Calu3 (cell line): ENCODE data around the gene PWWP2B. TPM values are rescaled to one million over a fixed set of nuclear protein-coding genes. Genes with fewer than 3 reads are reported as not detected.

ENCODE experiments used
- BruUV-seq: library from RNA; stranded (reverse); fragments of 400-500 nt; replicated peaks from 2 replicates; lab custom pipeline; 2021; lab: Mats Ljungman, UMichigan
- CTCF ChIA-PET: fragments of 300-600 bp; sonication (Branson Sonifier 250); formaldehyde crosslinking; loops from one replicate; lab custom pipeline; 2022; ENCODE audit warnings: antibody characterized with exemption; lab: Charles Lee
- DNase-seq: peaks from one replicate; pipeline ENCODE4 v3.0.0; 2022
- H3K27ac Mint-ChIP-seq: one replicate; pipeline ENCODE4 v1.8.0; 2022; ENCODE audit warnings: mixed read lengths; ENCODE audit not compliant: unreplicated experiment
- H3K27me3 Mint-ChIP-seq: one replicate; pipeline ENCODE4 v1.8.0; 2022; ENCODE audit warnings: mixed read lengths; ENCODE audit not compliant: unreplicated experiment
- H3K36me3 Mint-ChIP-seq: one replicate; pipeline ENCODE4 v1.8.0; 2022; ENCODE audit warnings: mild to moderate bottlenecking, moderate library complexity, mixed read lengths; ENCODE audit not compliant: insufficient read depth, unreplicated experiment
- H3K4me1 Mint-ChIP-seq: one replicate; pipeline ENCODE4 v1.8.0; 2022; ENCODE audit warnings: mild to moderate bottlenecking, low read depth, mixed read lengths; ENCODE audit not compliant: unreplicated experiment
- H3K4me3 Mint-ChIP-seq: one replicate; pipeline ENCODE4 v1.8.0; 2022; ENCODE audit warnings: mild to moderate bottlenecking, low read depth, moderate library complexity, mixed read lengths; ENCODE audit not compliant: unreplicated experiment
- H3K9me3 Mint-ChIP-seq: one replicate; pipeline ENCODE4 v1.8.0; 2022; ENCODE audit warnings: low read depth, mixed read lengths; ENCODE audit not compliant: unreplicated experiment
- CTCF ChIP-seq: fragments of 200-600 bp; IDR thresholded peaks from one replicate; pipeline ENCODE4 v1.8.0; 2022; ENCODE audit warnings: antibody characterized with exemption; ENCODE audit not compliant: unreplicated experiment
- intact Hi-C: fragments of 100-400 bp; cut with micrococcal nuclease; formaldehyde crosslinking; loops from one replicate; pipeline ENCODE4 v1.10.0; 2022; ENCODE audit not compliant: unreplicated experiment
- total RNA-seq: library from RNA; stranded (reverse); gene quantifications from 2 replicates; pipeline ENCODE4 v1.2.3, GENCODE V29; 2022

PWWP2B gene
- total RNA-seq, 1 experiment from 2014 or later: 12.9 TPM

- CTCF ChIA-PET: no interaction called here
- BruUV-seq: no TSS peak
- no peaks in the 10 kb centered on the region for H3K27me3 Mint-ChIP-seq
These were observed 2.7 kb upstream of the PWWP2B start for GRCh38 chr10:132394201-132394811.

GRCh38 chr10:132394936-132395703, 1.9 kb upstream of the PWWP2B start:
- Mint-ChIP-seq H3K27me3 (no peaks in the 10 kb centered on the region), H3K27ac (no peak overlapping the region), H3K9me3 (no peaks in the 10 kb centered on the region), H3K4me3 (no peak overlapping the region), H3K36me3 (peaks cover 10% of the 10 kb centered on the region), H3K4me1 (no peaks in the 10 kb centered on the region)
- no TSS peak for BruUV-seq
- intact Hi-C loops: no loop called here
- CTCF ChIA-PET: no interaction called here
- no peak for TF ChIP-seq CTCF
- DNase-seq: no peak

More at GRCh38 chr10:132394201-132394811, 2.7 kb upstream of the PWWP2B start:
- no peak for DNase-seq
- H3K4me1 Mint-ChIP-seq: no peaks in the 10 kb centered on the region
- no peak overlapping the region for H3K27ac Mint-ChIP-seq
- H3K4me3 Mint-ChIP-seq: no peak overlapping the region
- peaks cover 10% of the 10 kb centered on the region for H3K36me3 Mint-ChIP-seq
- no peak for TF ChIP-seq CTCF
- intact Hi-C loops: no loop called here
- H3K9me3 Mint-ChIP-seq: no peaks in the 10 kb centered on the region

- DNase-seq: no peak
- H3K4me1 Mint-ChIP-seq: no peaks in the 10 kb centered on the region
- CTCF ChIA-PET: no interaction called here
- no peaks in the 10 kb centered on the region for H3K27me3 Mint-ChIP-seq
- peaks cover 10% of the 10 kb centered on the region for H3K36me3 Mint-ChIP-seq
- no TSS peak for BruUV-seq
- no peak overlapping the region for H3K27ac Mint-ChIP-seq
- TF ChIP-seq CTCF: no peak
- no peaks in the 10 kb centered on the region for H3K9me3 Mint-ChIP-seq
- intact Hi-C loops: no loop called here
- H3K4me3 Mint-ChIP-seq: peak overlapping the region; percentile 12
These were observed 1.1 kb upstream of the PWWP2B start for GRCh38 chr10:132395704-132396493.

- peaks cover 10% of the 10 kb centered on the region for H3K36me3 Mint-ChIP-seq
- no TSS peak for BruUV-seq
- CTCF ChIA-PET: no interaction called here
- no peak for TF ChIP-seq CTCF
- H3K27me3 Mint-ChIP-seq: no peaks in the 10 kb centered on the region
- H3K27ac Mint-ChIP-seq: no peak overlapping the region
- no peaks in the 10 kb centered on the region for H3K9me3 Mint-ChIP-seq
- intact Hi-C loops: no loop called here
- peak; percentile 69 for DNase-seq
- peak overlapping the region; percentile 77 for H3K4me3 Mint-ChIP-seq
- no peaks in the 10 kb centered on the region for H3K4me1 Mint-ChIP-seq
These were observed 435 bp upstream of the PWWP2B start for GRCh38 chr10:132396494-132397035.
